GM21737 (cell line): ENCODE results near the gene UBE2Q2.

Experiments used
- ATAC-seq: cut with Tn5 transposase; IDR thresholded peaks from one replicate; pipeline ENCODE4 v1.9.1; 2021; ENCODE audit warnings: mild to moderate bottlenecking, moderate library complexity; ENCODE audit not compliant: unreplicated experiment

Gene UBE2Q2

DNA sequence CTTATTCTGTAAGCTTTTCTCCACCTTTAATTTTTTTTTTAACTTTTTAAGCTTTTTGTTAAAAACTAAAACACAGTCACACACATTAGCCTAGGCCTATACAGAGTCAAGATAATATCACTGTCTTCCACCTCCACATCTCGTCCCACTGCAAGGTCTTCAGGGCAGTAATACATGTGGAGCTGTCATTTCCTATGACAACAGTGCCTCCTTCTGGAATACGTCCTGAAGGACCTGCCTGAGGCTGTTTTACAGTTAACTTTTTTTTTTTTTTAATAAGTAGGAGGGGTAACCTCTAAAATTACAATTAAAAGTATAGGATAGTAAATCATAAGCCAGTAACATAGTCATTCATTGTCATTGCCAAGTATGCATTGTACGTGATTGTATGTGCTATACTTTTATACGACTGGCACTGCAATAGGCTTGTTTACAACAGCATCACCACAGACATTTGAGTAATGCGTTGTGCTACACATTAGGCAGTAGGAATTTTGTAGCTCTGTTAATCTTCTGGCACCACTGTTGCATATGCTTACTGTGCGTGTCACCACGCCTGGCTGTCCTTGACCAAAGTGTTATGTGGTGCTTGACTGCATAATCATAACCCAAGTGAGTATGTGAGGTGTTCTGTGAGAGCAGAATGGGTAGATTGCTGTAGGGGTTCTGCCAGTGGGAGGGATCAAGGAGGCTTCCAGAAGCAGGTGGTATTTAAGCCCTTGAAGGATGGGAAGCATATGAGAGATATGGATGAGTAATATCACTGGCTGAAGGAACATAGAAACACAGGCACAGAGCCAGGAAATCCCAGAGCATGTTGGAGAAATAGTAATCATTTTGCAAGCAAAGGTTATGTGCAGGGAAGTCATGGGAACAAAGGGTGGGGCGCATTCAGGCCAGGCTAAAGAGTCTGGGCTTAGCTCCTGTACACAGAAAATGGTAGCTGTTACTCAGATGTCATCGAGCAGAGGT is 78.8 kb downstream of the UBE2Q2 start:
- no peak for ATAC-seq

DNA sequence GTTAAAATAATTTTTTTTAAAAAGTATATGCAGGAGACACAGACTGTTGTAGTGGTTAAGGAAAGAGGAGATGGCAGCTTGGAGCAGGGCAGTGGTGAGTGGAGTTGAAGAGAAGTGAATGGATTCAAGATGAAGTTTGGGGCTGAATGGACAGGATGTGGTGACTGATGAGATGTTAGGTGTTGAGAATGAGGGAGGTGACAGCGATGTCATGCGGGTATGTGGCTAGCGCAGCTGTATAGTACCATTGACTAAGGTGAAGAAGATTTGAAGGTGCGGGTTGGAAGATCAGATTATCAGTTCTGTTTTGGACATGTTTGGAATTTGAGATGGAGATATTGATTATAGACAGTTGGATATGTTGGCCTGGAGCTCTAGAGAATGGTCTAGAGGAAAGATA is 80.5 kb downstream of the UBE2Q2 start:
- ATAC-seq, result no peak

DNA sequence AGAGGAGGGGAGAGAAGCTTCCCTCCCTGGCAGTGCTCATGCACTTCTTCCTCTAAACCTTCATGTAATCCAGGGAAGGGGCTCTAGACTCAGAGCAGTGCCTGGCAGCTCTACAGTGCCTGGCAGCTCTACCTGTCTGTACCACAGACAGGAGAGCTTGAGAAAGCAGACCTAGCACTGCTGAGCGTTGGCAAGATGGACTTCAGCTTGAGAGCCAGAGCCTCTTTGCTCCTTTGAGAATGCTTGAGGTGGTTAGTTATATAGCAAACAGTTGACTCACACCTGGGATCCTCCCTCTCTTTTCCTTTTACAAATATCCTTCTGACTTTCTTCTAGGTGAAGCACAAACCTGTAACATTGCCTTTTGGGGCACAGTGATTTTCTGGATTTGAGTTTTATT is 81.3 kb downstream of the UBE2Q2 start:
- ATAC-seq, result no peak

DNA sequence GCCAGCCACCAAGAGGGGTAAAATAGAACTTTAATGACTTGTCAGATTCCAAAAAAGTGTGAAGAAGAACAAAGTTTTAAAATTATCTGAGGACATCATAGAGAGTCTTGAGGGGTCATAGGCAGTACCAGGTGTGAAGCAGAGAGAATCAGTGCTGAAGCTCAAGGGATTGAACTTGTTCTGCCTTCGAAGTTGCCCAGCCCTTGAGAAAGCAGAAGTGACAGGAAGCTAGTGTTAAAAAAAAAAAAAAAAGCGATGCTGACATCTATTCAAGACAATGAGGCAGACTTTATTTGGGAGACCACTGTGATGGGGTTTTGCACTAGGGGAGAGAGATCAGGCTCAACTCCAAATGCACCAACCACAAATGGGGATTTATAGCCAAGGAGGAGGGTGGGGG is 82.2 kb downstream of the UBE2Q2 start:
- no peak for ATAC-seq

DNA sequence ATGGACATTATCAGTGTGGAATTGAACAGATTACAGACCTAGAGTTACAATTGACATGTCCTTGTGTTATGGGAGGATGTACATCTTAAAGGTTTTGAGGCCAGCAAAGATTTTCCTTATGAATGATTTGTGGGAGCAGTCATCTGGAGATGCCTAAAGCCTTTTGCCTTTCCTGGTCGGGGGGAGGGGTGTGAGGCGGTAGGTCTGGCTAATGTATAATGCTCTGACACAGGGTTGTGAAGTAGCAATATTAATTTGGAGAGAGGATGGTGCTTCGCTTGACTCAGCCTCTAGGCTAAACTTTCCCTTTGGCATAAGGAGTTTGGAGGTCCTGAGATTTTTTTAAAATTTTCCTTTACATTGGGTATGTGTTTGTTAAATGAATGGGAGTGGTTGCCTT is 83.7 kb downstream of the UBE2Q2 start:
- ATAC-seq, result no peak

DNA sequence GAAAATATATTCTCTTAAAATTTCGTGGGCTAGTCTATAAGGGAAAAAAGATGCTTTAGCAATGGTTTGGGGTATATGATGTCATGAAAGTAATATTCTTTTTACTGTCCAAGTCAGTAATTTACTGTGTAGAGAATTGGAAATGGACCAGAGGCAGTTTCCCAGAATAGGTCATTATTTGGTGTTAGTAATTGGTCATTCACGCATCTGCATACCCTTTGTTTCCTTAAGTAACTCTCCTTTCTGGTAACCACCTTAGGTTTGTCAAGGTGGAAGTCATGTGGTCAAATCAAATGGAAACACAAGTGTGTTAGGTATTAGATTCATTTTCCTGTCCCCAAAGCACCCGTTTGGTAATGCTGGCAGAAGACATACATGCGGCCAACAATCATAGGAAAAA is 84.4 kb downstream of the UBE2Q2 start:
- ATAC-seq, result no peak

DNA sequence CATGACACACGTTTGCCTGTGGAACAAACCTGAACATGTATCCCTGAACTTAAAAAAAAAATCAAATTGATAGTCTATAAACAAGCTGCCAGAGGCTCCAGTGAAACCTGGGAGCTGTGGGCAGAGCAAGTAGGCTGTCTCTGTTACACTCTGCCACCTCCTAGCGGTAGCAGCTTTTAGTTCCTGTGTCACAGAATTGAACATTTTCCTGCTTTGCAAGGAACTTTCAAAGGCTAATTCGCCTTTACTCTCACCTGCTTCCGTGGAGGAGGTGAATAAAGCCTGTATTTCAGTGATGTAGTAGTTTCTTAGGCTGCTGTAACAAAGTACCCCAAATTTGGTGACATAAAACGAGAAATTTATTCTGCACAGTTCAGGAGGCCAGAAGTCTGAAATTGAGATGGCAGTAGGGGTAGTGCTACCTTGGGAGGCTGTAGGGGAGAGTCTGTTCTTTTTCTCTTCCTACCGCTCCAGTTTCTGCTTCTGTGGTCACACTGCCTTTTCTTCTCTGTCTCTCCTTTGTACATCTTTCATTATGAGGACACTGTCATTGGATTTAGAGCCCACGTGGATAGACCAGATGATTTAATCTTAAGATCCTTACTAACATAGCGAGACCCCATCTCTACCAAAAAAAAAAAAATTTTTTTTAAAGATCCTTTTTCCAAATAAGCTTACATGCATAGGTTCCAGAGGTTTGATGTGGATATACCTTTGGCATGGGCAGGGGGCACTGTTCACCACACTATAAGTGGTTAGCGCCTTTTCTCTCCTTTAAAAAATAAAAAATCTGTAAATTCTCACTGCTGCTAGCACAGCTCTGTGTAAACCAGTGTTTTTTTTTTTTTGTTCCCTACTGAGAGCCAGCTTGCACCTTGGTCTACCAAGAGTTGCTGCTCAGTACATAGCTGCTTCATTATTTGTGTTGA is 85.7 kb downstream of the UBE2Q2 start:
- no peak for ATAC-seq

DNA sequence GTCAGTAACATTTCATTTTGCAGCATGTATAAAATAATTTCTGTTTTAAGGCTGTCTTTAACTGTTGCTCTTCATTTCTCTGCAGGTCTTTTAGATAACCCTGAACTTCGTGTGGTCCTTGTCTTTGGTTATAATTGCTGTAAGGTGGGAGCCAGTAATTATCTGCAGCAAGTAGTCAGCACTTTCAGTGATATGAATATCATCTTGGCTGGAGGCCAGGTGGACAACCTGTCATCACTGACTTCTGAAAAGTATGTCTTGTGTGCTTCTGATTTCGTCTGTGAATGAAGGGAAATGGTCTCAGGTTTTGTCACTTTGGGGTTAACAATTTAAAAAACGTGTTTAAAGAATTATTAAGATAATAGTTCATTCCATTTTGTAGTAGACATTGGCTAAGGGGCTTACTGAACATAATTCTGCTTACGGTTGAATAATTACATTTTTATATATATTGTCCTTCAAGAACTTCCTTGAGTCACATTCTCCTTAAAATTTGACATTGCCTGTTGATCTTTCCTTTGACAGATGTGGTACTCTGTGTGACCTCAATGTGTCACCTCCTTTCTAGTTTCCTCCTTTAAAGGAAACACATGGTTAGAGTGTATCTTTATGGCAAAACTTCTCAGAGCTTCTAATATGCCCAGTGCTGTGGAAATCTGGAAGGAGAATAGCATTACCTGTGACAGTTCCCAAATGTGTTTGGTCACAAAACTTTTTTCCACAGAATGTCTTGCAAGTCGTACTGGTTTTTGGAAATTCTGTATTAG is 86.7 kb downstream of the UBE2Q2 start:
- ATAC-seq, result no peak

DNA sequence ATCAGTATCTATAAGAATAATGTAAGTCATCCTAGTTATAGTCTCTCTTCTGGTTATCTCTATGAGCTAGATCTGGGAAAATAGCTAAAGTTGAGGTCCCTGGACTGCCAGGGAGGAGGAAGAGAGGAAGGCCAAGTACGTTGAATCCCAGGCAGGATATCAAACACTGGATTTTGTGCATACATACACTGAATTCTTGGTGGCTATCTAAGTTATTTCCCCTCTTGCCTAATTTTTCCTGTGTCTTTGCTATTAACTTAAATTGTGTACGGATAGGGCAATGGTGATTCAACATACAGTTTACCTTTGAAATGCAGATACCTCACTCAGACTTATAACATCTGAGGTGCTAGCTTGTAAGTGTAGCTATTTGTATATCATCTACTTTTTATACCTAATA is 87.6 kb downstream of the UBE2Q2 start:
- ATAC-seq, result no peak

DNA sequence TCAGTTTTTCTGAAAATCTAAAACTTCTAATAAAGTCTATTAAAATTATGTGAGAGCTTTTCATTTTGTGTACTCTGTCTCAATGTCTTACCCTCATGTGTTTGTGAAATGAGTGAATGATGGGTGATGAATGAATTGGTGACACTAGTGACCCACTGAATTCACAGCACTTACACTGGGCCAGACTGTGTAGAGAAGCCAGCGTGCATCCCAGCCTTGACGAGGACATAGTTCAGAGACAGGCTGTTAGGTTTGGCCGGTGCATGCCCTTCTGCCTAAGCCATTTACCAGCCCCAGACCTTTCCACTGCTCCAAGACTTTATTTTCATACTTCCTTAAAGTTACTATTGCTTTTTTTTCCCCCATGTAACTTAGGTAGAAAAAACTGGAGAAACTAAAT is 99.2 kb downstream of the UBE2Q2 start:
- no peak for ATAC-seq

DNA sequence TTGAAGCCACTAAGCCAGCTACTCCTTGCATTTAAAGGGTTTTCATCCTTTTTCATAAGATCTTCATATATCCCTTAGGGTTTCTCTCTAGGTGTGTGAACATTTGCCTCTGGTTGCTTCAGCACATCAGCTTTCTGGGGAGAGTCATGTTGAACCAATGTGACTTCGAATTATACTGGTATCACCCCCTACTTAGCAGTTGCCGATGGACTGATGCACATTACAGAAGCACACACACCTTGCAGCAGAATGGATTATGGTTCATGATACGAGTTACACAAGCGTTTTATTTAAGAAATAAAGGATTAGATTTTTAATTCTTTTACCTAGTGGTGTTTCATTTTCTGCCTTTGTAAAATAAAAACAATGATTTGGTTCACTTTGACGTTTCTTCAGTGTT is 100.0 kb downstream of the UBE2Q2 start:
- ATAC-seq, result no peak

DNA sequence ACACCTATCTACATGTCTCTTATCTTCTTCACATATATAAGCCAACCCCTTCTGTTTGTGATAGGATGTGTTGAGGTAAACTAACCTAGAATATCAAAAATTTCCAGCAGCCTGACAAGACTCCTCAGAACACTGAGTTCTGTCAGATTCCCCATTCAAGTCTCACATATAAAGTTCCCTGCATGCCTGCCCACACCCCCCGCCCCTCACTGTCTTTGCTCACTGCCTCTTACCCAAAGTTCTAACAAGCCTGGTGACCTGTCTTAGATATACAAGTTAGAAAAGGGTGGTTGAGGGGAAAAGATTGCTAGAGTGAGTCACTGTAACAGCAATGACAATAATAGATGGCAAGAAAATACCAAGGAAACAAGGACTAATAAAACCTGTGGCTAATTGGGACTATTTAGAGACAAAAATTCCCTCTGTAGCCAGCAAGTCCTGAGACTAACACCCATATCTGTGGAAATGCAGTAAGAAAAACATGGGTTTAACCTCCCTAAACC is 100.5 kb downstream of the UBE2Q2 start:
- ATAC-seq, result no peak

DNA sequence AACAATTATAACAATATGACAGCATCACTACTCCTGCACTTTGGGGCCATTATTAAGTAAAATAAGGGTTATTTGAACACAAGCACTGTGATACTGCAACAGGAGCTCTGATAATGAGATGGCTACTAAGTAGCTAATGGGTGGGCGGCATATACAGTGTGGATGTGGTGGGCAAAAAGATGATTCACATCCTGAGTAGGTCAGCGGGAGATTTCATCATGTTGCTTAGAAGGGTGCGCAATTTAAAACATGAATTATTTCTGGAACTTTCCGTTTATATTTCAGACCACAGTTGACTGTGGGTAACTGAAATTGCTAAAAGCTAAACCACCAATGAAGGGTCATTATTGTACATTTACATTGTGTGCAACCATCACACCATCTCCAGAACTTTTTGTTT is 102.7 kb downstream of the UBE2Q2 start:
- no peak for ATAC-seq

DNA sequence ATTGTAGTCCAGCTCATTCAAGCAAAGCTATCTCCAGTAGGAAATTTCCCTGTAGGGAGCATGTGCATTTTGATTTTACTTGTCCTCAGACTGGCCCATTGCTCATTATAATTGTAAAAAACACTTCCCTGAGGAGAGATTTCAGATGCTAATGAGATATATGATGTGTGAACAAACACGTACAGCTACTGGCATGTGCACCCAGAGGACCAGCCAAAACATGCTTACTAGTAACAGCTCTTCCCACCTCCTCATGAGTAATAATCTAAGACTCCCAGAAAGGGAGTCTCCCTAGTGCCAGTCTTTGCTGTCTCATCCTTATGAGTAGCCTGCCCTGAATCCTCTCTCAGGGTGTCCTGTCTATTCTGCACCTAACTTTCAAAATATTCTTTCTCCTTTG is 103.8 kb downstream of the UBE2Q2 start:
- no peak for ATAC-seq

DNA sequence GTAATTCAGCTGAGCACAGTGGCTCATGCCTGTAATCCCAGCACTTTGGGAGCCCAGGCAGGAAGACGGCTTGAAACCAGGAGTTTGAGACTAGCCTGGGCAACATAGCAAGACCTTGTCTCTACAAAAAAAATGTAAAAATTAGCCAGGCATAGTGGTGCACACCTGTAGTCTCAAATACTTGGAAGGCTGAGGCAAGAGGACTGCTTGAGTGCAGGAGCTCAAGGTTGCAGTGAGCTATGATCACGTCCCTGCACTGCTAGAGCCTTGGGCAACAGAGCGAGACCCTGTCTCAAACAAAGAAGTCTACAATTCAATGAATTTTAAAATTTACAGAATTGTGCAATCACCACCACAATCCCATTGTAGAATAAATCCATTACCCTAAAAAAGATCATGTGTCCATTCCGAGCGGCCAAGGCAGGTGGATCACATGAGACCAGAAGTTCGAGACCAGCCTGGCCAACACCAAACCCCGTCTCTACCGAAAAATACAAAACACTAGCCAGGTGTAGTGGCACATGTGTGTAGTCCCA is 105.6 kb downstream of the UBE2Q2 start:
- no peak for ATAC-seq
